HG03571 (cell line): ENCODE measurements around the gene CRABP2.
A peak's percentile ranks its signal among the peaks of the same experiment; 100 is the strongest.

Source experiments
- ATAC-seq: cut with Tn5 transposase; IDR thresholded peaks from one replicate; pipeline ENCODE4 v1.9.1; 2021; ENCODE audit not compliant: unreplicated experiment

CRABP2 gene

DNA sequence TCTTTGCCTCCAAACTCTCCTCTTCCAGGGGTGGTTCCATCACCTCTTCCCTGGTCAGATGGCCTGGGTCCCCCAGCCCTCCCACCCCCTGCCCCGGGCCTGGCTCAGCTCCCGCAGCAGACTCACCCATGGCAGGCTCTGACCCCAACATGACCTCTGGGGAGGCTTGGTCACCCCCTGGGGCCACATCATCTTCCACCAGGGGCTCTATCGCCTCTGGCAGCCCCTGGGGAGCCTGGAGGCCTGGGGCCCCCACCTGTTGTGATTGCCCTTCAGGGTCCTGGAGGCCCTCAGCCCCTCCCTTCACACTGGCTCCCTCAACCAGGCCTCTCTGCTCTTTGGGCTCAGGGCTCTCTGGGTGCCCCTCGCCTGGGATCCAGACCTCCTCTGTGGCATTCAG lies 34.6 kb downstream of the CRABP2 start:
- no peak for ATAC-seq

DNA sequence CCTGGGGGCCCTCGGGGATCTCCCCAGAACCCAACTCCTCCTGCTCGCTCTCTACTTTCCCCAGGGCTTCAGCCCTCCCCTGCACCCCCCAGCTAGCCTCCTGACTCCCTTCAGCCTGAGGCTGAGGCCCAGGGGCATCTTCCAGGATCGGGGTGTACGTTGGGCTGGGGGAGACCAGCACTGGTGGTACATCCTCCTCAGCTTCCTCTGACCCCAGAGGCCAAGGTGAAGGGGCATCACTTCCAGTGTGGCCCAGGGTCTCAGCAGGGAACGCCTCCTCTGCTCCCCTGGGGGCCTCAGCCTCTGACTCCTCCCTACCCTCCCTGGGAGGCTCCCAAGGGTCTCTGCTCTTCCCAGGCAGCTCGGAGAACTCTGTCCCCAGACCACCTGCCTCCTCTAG lies 35.0 kb downstream of the CRABP2 start:
- no peak for ATAC-seq

DNA sequence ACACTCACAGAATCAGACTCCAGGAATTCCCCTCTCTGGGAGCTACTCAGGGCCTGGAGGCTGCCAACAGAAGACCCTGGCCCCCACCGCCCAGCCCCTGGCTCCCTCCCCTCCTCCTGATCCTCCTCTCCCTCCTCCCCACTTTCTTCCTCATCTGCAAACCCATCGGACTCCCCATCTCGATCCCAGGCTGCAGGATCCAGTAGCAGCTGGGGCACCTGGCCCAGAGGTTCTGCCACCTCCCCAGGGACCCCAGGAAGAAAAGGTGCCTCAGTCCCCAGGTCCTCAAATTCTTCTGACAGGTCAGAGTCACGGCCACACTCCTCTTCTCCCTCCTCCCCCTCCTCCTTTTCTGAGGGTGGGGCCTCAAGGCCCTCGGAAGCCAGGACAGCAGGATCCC lies 35.6 kb downstream of the CRABP2 start:
- ATAC-seq, result no peak

DNA sequence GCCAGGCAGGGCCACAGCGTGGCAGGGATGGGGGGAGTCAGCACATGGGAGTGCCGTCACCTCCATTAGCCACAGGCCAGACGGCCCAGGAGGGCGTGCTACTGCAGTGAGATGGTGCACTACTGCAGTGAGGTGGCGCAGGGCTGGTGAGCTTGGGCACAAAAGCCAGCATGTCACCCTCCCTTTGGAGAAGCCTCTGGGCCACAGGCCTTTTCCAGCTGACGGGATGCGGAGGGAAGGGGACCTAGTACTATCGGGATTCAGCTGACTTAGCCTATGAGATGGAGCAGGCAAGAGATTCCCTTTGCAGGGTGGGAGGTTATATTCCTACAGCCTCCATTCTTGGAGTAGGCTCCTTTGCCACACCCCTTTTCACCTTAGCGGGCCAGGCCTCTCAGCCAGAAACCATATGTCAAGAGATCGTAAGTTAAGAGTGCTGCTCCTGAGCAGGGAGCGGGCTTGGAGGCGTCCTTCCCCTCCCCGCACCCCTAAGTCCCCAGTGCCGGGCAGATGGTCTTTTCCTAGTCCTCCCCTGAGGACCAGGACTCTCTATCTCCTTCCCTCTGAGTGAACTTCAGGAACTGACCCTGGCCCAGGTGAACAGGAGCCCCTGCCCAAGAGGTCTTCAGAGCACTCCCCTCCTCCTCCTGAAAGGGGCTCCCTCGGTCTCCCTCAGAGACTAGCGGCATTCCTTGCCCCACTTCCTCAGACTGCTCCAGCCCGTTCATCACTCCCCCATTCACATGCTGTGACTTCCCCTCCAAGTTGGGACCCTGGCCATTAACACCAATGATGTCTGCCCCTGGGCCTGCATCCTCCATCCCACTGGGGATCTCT lies 36.4 kb downstream of the CRABP2 start:
- no peak for ATAC-seq

DNA sequence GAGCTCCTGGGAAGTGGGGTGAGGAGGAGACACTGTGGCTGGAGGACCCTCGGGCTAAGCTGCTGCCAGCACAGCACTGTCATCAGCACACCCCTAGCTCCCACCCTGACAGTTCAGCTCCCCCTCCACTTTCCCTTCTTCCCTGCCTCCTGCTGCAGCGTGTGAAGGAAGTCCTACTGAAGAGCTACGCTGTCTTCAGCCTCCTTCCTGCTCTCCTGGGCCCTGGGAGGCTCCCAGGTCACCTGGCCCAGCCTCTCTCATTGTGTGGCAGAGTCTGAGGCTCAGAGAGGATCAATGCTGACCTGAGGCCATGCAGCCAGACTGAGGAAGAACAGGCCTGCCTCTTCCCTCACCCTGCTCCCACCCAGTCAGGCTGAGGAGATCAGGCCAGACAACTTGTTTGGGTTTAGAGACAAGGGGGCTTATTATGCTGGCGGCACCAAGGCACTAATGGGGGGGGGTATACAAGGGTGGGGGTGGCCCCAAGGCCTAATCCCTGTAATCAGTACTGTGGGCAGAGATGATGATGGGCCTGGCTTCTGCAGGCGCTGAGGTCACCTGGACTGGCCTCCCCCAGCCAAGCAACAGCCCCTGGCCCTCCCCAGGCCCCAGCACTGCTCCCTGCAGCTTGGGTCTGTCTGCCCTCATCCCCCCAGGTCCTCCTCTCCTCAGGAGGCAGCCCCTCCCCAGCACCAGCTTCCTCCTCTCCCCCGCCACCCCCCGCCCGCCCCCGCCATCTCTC lies 37.2 kb downstream of the CRABP2 start:
- ATAC-seq, result no peak

DNA sequence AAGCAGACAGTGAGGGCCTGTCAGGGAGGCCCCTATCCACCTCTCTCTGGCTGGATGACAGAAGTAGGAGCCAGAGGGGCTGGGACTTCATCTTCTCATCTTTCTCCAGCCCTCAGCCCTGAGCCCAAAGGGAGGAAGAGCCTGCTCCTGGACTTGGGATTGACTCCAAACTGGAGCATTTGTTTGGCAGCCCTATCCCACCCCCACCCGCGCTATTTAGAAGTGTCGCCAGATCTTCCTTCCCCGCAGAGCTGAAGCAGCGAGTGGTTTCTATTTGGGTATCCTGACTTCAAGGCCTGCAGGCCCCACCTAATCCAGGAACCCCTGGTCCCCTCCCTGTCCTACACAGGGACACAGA lies 37.8 kb downstream of the CRABP2 start:
- ATAC-seq, result no peak

DNA sequence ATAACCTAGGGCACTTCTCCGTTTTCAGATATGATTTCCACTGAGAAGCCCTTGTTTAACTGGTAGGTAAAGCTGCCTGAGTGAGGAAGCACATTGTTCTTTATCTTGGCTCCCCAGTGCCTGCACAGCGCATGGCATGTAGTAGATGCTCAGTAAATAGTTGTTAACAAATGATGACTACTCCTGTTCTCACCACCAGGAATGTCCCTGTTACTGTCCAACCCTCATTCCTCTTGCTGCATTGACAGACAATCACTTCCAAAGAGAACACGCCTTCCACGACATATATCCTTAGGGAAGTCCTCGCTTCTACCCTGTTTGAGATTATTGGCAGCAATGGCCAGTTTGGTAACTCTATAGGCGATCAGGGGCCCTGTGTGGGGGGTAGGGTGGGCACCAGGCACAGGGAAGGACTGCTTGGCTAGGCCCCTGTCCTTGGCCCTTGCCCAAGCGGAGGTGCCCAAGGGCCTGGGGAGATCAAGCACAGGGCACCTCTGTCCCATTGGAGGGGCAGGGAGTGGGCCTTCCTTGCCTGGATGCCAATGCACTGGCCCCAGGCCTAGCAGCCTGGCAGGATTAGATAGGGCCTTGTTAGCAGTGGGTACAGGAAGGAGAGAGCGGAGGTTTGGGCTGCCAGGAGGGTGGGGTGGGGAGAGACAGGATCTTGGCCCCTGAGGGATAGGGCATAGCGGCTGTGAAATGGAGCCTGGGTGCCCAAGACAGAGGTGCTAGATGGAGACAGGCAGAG lies 38.3 kb downstream of the CRABP2 start:
- ATAC-seq, result no peak

DNA sequence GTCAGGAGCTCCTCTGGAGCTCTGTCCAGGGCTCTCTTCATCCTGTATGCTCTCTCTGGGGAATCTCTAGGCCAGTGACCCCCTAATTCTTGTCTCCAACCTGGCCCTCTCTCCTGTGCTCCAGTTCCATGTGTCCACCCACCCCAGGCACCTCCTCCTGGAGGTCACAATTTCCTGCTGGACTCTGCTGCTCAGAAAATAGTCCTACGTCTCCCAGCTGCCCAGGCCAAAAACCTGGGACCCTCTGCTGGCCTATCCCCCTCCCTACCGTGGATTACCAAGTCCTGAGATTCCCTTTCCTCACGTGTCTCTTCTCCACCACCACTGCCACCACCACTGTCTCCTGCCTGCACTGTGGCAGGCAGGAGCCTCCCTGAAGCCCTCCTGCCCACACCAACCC lies 39.8 kb downstream of the CRABP2 start:
- no peak for ATAC-seq

DNA sequence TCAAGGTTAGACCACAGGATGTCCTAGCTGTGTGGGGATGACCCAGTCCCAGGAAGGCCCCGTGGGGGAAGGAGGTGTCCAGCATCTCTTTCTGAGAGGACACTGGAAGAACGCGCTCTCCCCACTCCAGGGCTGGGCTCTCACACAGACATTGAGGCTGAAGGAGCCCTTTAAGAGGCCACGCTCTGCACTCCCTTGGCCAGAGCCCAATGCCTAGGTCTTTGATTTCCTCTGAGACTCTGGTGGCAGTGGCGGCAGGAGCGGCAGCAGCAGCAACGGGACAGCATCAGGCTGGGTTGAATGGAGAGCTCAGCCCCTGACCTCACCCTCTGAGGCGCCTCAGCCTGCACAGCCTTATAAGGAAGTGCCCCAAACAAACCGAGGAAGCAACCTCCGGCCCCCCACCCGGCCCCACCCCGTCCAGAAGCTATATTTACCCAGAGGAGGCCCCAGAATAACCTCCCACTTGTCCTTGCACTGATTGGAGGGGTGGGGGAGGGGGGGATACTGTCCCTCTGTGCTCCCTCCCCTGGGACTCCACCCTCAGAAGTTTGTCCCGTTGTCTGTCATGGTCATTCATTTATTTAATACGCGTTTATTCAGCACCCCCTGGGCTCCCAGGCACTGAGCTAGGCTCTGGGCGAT lies 40.5 kb downstream of the CRABP2 start:
- no peak for ATAC-seq

DNA sequence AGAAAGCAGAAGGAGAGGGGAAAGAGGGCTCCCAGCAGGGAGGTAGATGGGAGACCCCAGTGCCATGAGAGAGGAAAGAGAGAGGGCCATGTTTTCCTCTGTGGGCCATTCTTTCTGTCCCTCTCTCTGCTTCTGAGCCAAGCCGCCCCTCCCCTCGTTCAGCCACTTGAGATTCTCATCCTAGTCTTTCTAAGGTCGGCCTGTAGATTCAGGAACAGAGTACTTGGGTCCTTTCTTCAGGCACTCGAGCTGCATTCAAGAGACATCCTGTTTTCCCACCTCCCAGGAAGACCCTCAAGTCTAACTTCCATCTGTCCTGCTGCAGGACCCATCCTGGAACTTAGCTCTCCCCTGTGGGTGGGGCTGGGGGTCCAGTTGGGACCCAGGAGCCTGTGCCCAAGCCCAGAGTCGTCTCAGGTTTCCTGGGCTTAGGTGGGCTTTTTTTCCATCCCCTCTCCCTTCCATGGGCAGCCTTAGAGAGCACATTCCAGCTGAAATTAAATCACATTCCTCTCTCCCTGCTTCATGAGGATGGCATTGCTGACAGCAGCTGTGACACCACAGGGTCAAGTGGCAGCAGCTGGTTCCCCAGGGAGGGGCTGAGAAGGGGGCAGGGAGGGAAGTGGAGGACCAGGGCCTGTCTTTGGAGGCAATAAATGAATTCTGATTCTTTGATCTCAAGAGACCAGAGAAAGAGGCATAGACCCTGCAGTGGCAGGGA lies 41.2 kb downstream of the CRABP2 start:
- ATAC-seq, result no peak

DNA sequence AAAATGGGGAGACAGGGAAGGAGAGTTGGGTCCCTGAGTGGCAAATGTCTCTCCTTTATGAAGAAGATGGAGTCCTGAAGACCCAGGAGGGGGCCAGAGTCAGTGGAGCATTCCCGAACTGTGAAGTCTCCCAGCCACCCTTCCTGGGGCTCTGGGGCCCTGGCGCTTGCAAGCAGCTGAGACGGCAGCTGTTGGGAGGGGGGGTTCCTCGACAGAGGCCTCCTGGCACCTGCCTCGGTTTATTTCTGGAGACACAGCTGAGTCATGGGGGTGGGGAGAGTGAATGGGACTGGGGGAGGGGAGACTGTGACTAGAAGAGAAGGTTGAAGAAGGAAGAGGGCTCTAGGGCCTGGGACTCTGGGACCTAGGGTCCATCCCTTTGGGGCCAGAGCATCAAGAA lies 42.2 kb downstream of the CRABP2 start:
- ATAC-seq, result no peak

DNA sequence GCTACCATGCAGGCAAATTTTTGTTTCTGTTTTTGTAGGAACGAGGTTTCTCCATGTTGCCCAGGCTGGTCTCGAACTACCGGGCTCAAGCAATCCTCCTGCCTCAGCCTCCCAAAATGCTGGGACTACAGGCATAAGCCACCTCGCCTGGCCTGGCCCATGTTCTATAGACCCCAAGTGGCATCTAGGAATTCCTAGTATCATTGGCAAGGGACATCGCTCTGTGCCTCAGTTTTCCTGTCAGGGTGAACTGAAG lies 42.7 kb downstream of the CRABP2 start:
- no peak for ATAC-seq

DNA sequence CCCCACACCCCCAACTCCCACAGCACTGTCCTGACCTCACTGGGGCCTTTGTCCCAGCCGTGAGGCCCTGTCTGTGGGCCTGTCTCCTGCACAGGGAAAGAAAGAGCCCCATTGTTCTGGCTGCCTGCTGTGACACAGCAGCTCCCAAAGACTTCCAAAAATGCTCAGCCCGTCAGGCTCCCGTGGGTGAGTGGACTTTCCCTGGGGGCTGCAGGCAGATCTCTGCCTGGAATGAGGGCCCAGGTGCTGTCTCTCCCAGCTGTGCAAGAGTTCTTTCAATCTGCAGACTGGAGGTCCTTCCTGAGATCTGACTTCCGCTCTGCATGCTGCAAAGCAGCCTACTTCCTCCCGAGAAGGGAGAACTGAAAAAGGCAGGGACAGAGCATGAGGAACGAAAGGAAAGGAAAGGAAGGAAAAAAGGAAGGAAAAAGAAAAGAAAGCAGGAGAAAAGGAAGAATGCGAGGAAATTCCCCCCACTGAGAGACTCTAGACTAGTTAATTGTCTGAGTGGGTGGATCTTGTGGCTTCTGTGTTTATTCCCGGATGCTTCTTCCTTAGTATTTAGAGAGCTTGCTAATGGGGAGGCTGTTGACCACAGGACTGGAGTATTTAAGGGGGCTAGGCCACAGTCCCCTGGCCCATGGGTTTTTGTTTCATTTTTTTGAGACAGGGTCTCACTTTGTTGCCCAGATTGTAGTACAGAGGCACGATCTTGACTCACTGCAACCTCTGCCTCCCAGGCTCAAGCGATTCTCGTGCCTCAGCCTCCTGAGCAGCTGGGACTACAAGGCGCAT lies 43.2 kb downstream of the CRABP2 start:
- ATAC-seq, result no peak

DNA sequence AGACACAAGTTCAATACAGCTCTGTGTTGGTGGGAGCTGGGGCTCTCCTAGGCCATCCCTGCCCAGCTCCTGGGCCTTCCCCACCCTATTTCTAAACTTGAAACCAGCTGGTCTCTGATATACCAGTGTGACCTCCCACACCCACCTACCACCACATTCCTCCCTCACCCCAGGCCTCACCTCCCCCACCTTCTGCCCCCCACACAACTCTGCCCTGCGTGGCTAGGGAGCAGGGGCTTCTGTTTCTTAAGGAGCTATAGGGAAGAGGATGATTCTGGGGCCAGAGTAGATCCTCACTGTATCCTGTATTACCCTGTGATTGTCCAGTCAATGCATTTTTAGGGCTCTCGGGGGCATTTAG lies 44.7 kb downstream of the CRABP2 start:
- ATAC-seq, result no peak

DNA sequence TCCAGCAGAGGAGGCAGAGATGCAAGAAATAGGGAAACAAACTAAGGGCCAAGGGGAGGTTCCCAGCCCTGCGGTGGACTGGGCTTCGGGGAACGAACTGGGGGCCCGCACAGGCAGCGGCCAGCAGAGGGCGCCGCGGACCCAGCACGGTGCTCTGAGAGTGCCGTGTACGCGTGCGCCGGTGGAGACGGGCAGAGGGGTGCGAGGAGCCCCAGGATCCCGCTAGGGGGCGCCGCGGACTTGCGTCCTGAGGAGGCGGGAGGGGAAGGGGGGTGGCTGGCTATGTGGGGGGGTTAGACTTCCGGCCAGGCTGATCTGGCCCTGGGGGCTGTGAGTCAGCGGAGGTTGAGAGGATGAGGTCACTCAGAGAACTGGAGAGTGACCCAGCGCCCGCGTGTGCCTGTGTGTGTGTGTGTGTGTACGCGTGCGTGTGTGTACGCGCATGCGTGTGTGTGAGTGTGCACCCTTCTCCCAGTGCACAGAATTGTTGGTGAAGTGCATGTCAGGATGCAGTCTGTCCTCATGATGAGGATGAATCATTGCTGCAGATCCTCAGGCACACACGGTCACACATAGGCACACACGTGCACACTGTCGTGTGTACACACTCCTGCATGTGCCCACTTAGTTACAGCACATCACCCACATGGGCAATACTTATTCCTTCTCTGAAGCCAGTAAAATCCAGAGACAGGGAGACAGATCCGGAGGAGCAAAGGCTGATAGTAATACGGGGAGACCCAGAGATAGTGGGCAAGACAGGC lies 45.2 kb downstream of the CRABP2 start:
- ATAC-seq, result peak; percentile 44

DNA sequence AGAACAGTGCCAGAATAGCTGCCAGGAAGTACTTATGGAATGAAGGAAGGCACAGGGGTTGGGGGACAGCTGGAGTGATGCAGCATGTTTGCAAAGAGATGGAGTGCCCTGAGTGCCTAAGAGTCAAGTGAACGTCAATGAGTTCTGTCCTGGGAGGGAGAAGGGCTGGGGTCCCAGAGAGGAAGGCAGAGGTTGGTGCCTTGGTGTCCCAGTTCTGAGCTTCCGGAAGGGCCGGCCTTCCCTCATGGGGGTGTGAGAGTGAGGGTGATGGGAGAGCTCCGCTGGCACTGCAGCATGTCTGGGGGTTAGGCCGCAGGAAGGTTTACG lies 45.8 kb downstream of the CRABP2 start:
- no peak for ATAC-seq

DNA sequence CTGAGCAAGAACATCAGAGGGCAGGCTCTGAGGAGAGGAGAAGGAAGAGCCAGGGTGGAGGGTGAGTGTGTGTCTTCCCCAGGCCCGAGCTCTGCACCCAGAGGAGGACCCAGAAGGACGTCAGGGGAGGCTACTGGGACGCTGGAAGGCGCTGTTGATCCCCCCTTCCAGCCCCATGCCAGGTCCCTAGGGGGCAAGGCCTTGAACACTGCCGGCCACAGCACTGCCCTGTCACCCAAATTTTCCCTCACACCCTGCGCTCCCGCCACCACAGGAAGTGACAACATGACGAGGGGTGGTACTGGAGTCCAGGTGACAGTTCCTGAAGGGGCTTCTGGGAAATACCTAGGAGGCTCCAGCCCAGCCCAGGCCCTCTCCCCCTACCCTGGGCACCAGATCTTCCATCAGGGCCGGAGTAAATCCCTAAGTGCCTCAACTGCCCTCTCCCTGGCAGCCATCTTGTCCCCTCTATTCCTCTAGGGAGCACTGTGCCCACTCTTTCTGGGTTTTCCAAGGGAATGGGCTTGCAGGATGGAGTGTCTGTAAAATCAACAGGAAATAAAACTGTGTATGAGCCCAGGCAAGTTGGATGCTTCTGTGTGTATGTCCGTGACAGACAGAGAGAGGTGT lies 46.3 kb downstream of the CRABP2 start:
- no peak for ATAC-seq

DNA sequence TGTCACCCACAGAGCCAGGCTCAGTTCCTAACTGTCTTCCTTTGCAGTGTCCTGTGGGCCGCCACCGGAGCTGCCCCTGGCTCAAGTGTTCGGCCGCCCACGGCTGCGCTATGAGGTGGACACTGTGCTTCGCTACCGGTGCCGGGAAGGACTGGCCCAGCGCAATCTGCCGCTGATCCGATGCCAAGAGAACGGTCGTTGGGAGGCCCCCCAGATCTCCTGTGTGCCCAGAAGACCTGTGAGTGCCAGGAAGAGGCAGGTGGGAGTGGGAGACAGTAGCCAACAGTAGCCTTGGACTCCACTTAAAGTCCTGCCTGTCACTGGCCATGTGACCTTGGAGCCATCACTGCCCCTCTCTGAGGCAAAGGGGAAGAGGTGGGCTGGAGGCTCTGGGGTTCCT lies 46.9 kb downstream of the CRABP2 start:
- no peak for ATAC-seq

DNA sequence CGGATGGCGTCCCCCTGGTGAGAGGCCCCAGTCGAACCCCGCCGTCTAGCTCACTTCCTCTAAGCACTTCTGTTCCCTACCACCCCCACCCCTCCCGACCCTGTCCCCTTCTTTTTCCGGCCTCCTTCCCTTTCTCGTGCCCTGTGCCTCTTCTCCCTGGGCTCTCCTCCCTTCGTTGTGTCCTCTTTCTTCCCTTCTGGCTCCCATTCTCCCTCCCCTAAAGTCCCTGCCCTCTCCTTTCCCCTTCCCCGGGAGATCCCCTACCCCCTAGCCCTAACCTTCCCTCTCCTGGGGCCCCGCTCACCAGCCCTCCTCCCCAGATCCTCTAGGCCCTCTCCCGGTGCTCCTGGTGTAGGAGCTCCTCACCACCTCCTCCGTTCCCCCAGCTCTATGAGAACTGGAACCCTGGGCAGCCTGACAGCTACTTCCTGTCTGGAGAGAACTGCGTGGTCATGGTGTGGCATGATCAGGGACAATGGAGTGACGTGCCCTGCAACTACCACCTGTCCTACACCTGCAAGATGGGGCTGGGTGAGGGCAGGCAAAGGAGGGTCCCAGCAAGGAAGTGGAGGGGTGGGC lies 47.6 kb downstream of the CRABP2 start:
- no peak for ATAC-seq
